HepG2 (cell line): ENCODE results near the gene BFAR. TPM values are rescaled to one million over a fixed set of nuclear protein-coding genes. Genes with fewer than 3 reads are reported as not detected.
A peak's percentile ranks its signal among the peaks of the same experiment; 100 is the strongest.
"Not testable (repeated sequence)": the region's sequence is repeated elsewhere in the genome, so short reads cannot be mapped to it uniquely, and the experiment has no call there.

Experiments
- ATAC-seq: fragments of 200-7000 bp; cut with Tn5 transposase; 3 replicates; pipeline ENCODE4 v1.9.1; 2020; ENCODE audit warnings: mild to moderate bottlenecking, moderate library complexity
- BruUV-seq: library from RNA; stranded (reverse); fragments of 400-500 nt; replicated peaks from 2 replicates; lab custom pipeline; 2021; lab: Mats Ljungman, UMichigan
- CTCF ChIA-PET: fragments of 300-600 bp; formaldehyde crosslinking; extraction: SDS; loops from one replicate; lab custom pipeline; 2021; ENCODE audit warnings: low total read pairs, inconsistent platforms, low intra/inter-chr PET ratio; lab: Yijun Ruan, JAX
- POLR2A ChIA-PET: fragments of 350-600 bp; sonication (Branson Sonifier 250); formaldehyde crosslinking; loops from one replicate; lab custom pipeline; 2020; ENCODE audit warnings: antibody characterized with exemption, inconsistent platforms; lab: Yijun Ruan, JAX
- DNase-seq: peaks from one replicate; pipeline ENCODE4 v3.0.0-alpha.2; 2015; ENCODE audit warnings: low spot score
- FAIRE-seq: peaks from 3 replicates; lab custom pipeline; 2011; peaks lifted over from hg19 to GRCh38; lab: Jason Lieb, UNC
- H2AFZ ChIP-seq: one replicate; pipeline ENCODE4 v1.6.1; 2011; ENCODE audit warnings: low read length, inconsistent platforms
- H3K27ac ChIP-seq: fragments of 300-600 bp; 3 replicates; pipeline ENCODE4 v1.8.0; 2011; ENCODE audit warnings: mixed run types, mild to moderate bottlenecking, mixed read lengths, low read length, inconsistent platforms; ENCODE audit not compliant: insufficient read depth; ENCODE audit errors: extremely low read length
- H3K27me3 ChIP-seq, 2 experiments: fragments of 200-600 bp in 1 of 2; 2 replicates in 1 of 2; 3 replicates in 1 of 2; pipeline versions ENCODE4 v1.6.0 to v1.8.0; 2011; ENCODE audit warnings: low read length in 2 of 2, mild to moderate bottlenecking in 2 of 2, moderate library complexity in 2 of 2, inconsistent platforms in 1 of 2; ENCODE audit not compliant: insufficient read depth in 2 of 2, control insufficient read depth in 1 of 2
- H3K36me3 ChIP-seq, 2 experiments: fragments of 200-600 bp in 1 of 2; replicated peaks in 1 of 2; 2 replicates in 1 of 2; 3 replicates in 1 of 2; pipeline versions ENCODE4 v1.5.1 to v1.8.0; 2011; ENCODE audit warnings: low read length in 2 of 2, inconsistent platforms in 1 of 2; ENCODE audit not compliant: insufficient read depth in 2 of 2, control insufficient read depth in 1 of 2
- H3K4me1 ChIP-seq: 2 replicates; pipeline ENCODE4 v1.5.1; 2012; ENCODE audit warnings: low read length, inconsistent platforms; ENCODE audit not compliant: insufficient read depth
- H3K4me2 ChIP-seq: 2 replicates; pipeline ENCODE4 v1.6.0; 2011; ENCODE audit warnings: low read depth, low read length, inconsistent platforms
- H3K4me3 ChIP-seq, 3 experiments: fragments of 200-600 bp in 1 of 3; sonication (generic), shearing (Covaris generic) in 1 of 3; replicated peaks in 1 of 3; 2 replicates each; pipeline ENCODE4 v1.5.1; 2011 to 2016; ENCODE audit warnings: low read length in 3 of 3, inconsistent platforms in 2 of 3, low read depth in 2 of 3, mild to moderate bottlenecking in 2 of 3, control low read depth in 1 of 3, mixed read lengths in 1 of 3; ENCODE audit not compliant: insufficient read depth in 1 of 3
- H3K79me2 ChIP-seq: one replicate; pipeline ENCODE4 v1.6.1; 2011; ENCODE audit warnings: low read length, inconsistent platforms; ENCODE audit not compliant: insufficient read depth
- H3K9ac ChIP-seq: 2 replicates; pipeline ENCODE4 v1.6.0; 2011; ENCODE audit warnings: mild to moderate bottlenecking, low read depth, low read length, inconsistent platforms; ENCODE audit not compliant: insufficient read depth
- H3K9me3 ChIP-seq: 2 replicates; pipeline ENCODE4 v1.5.1; 2012; ENCODE audit warnings: mild to moderate bottlenecking, low read length
- H4K20me1 ChIP-seq: 2 replicates; pipeline ENCODE4 v1.6.0; 2011; ENCODE audit warnings: inconsistent platforms, mild to moderate bottlenecking, low read length, moderate library complexity; ENCODE audit not compliant: insufficient read depth
- RAD21 ChIP-seq: fragments of 450-650 bp; formaldehyde crosslinking; IDR thresholded peaks from 2 replicates; pipeline ENCODE4 v1.5.0; 2020; ENCODE audit warnings: mild to moderate bottlenecking
- RBFOX2 ChIP-seq: fragments of 200-400 bp; formaldehyde crosslinking; IDR thresholded peaks from 2 replicates; pipeline ENCODE4 v1.6.1; 2017; ENCODE audit warnings: low read depth, mild to moderate bottlenecking, low read length
- ZMYM4 ChIP-seq: sonication (generic); formaldehyde crosslinking; IDR thresholded peaks from 2 replicates; pipeline ENCODE4 v1.8.1; 2023; ENCODE audit warnings: mild to moderate bottlenecking, missing genetic modification reagents
- ZNF382 ChIP-seq: sonication (generic); formaldehyde crosslinking; IDR thresholded peaks from 2 replicates; pipeline ENCODE4 v1.5.0; 2020; ENCODE audit warnings: missing genetic modification reagents, mild to moderate bottlenecking, borderline replicate concordance
- WGBS: methylation state at CpG from one replicate; pipeline ENCODE4 v1.1.6; 2017; ENCODE audit warnings: low lambda C conversion rate; 5-methylcytosine and 5-hydroxymethylcytosine counted together
- in situ Hi-C: cut with HindIII; loops from 2 replicates; pipeline ENCODE4 v1.10.0; 2017; ENCODE audit warnings: low pct_unique_long_range_greater_than_20kb; ENCODE audit not compliant: extremely low pct_ligation_motif_present
- intact Hi-C: fragments of 100-400 bp; cut with micrococcal nuclease; formaldehyde crosslinking; loops from one replicate; pipeline ENCODE4 v1.10.0; 2022; ENCODE audit not compliant: unreplicated experiment
- polyA plus RNA-seq, 8 experiments: library from polyadenylated mRNA; depleted of rRNA in 3 of 8; stranded (reverse) in 7 of 8; unstranded in 1 of 8; fragments of >200 nt; fragmentation: Illumina TruSeq in 4 of 8; extraction: Trizol in 4 of 8; gene quantifications; 2 replicates each; pipeline versions ENCODE4 v1.2.1 to v1.2.3, GENCODE V29; 2011 to 2016; ENCODE audit warnings: low read depth in 4 of 8, missing spikeins in 1 of 8, mixed read lengths in 1 of 8; ENCODE audit not compliant: insufficient read depth in 1 of 8
- total RNA-seq, 5 experiments: library from RNA; depleted of rRNA; stranded (reverse); fragments of >200 nt; fragmentation: Illumina TruSeq; extraction: Trizol; gene quantifications; 2 replicates each; pipeline ENCODE4 v1.2.3, GENCODE V29; 2016; ENCODE audit warnings: low read depth in 1 of 5

Gene BFAR
- total and polyA plus RNA-seq, 2 of the 13 experiments (the other 11 are each of a cell fraction or from before 2014, with no cell fraction given): 96.9 to 120 TPM

GRCh38 chr16:14636951-14637240 is 4.1 kb downstream of the BFAR start:
- WGBS: 11% methylated on average over 1 of the region's 1 CpG
- BruUV-seq, H2AFZ ChIP-seq, H3K4me2 ChIP-seq, DNase-seq, H3K4me3 ChIP-seq, ATAC-seq, H3K27me3 ChIP-seq, H3K9me3 ChIP-seq, H3K27ac ChIP-seq, intact Hi-C loops, CTCF ChIA-PET, POLR2A ChIA-PET, FAIRE-seq, H3K9ac ChIP-seq, in situ Hi-C loops: not testable (repeated sequence)
- peaks cover 35% of the 10 kb centered on the region for H4K20me1 ChIP-seq
- 0 out of 2 replicates have a peak, but pooled peaks have one; percentile 1 for TF ChIP-seq ZMYM4 (CRISPR knock-in tag)
- 0 out of 2 replicates have a peak, but pooled peaks have one; percentile 45 for TF ChIP-seq ZNF382 (CRISPR knock-in tag)
- H3K36me3 ChIP-seq: peaks cover 6 to 42% of the 10 kb centered on the region in 2 experiments
- H3K4me1 ChIP-seq: peaks cover 45% of the 10 kb centered on the region
- peaks cover 84% of the 10 kb centered on the region for H3K79me2 ChIP-seq

- Histone ChIP-seq H3K9ac (no peak overlapping the region), H3K4me2 (no peak overlapping the region), H3K27ac (no peak overlapping the region)
- no TSS peak for BruUV-seq
- no peak for TF ChIP-seq RAD21 (CRISPR knock-in tag)
- TF ChIP-seq RBFOX2: 0 out of 2 replicates have a peak, but pooled peaks have one; percentile 46
- TF ChIP-seq, all 625 proteins: peak for 1
- ATAC-seq (no peak), FAIRE-seq (no peak), DNase-seq (no peak)
- intact Hi-C loops (no loop called here), in situ Hi-C loops (no loop called here)
- WGBS: 96% methylated on average over 10 of the region's 10 CpGs
- ChIA-PET CTCF (no interaction called here), POLR2A (no interaction called here)
- Histone ChIP-seq H4K20me1 (peaks cover 24% of the 10 kb centered on the region), H3K27me3 (no peaks in the 10 kb centered on the region), H3K36me3 (peaks cover 20 to 52% of the 10 kb centered on the region in 2 experiments), H3K9me3 (no peaks in the 10 kb centered on the region), H2AFZ (no peak overlapping the region), H3K79me2 (peaks cover 77% of the 10 kb centered on the region), H3K4me1 (peaks cover 24% of the 10 kb centered on the region), H3K4me3 (no peak overlapping the region)
Measured at GRCh38 chr16:14640538-14640937, 7.8 kb downstream of the BFAR start.
